IPS-18c (cell line): ENCODE measurements around the gene KRT86.
"Not testable (repeated sequence)": the region's sequence is repeated elsewhere in the genome, so short reads cannot be mapped to it uniquely, and the experiment has no call there.

Source experiments
- H3K4me3 ChIP-seq: 2 replicates; pipeline ENCODE4 v1.7.0; 2013; ENCODE audit warnings: low read depth, mild to moderate bottlenecking, low read length, moderate library complexity; ENCODE audit not compliant: insufficient read depth
- H3K9me3 ChIP-seq: one replicate; pipeline ENCODE4 v1.6.1; 2013; ENCODE audit warnings: mild to moderate bottlenecking, low read length, moderate library complexity; ENCODE audit not compliant: control insufficient read depth, insufficient read depth

Gene KRT86

GRCh38 chr12:52313926-52314325, 39.5 kb downstream of the KRT86 start:
- H3K9me3 ChIP-seq: peaks cover 2% of the 10 kb centered on the region
- no peak overlapping the region for H3K4me3 ChIP-seq

GRCh38 chr12:52314511-52314910, 40.1 kb downstream of the KRT86 start:
- Histone ChIP-seq H3K4me3 (no peak overlapping the region), H3K9me3 (peaks cover 2% of the 10 kb centered on the region)

GRCh38 chr12:52315721-52316120, 41.3 kb downstream of the KRT86 start:
- H3K9me3 ChIP-seq, H3K4me3 ChIP-seq: not testable (repeated sequence)

- Histone ChIP-seq H3K9me3 (peaks cover 2% of the 10 kb centered on the region), H3K4me3 (no peak overlapping the region)
Observed at GRCh38 chr12:52316290-52316689, 41.8 kb downstream of the KRT86 start.

- Histone ChIP-seq H3K4me3 (no peak overlapping the region), H3K9me3 (peaks cover 2% of the 10 kb centered on the region)
Observed at GRCh38 chr12:52316701-52317100, 42.3 kb downstream of the KRT86 start.

- Histone ChIP-seq H3K4me3 (no peak overlapping the region), H3K9me3 (peaks cover 2% of the 10 kb centered on the region)
Observed at GRCh38 chr12:52317468-52318052, 43.1 kb downstream of the KRT86 start.

GRCh38 chr12:52318241-52318990, 44.0 kb downstream of the KRT86 start:
- H3K9me3 ChIP-seq: peaks cover 2% of the 10 kb centered on the region

GRCh38 chr12:52319097-52319496, 44.7 kb downstream of the KRT86 start:
- Histone ChIP-seq H3K4me3 (no peak overlapping the region), H3K9me3 (peaks cover 2% of the 10 kb centered on the region)

More at GRCh38 chr12:52318241-52318990, 44.0 kb downstream of the KRT86 start:
- no peak overlapping the region for H3K4me3 ChIP-seq

GRCh38 chr12:52320784-52321400, 46.4 kb downstream of the KRT86 start, which contains the start of gene KRT83:
TSS of gene KRT83 (minus strand) at chr12:52321398. CDS start at chr12:52321335, 63 bp downstream.
- Histone ChIP-seq H3K4me3 (no peak within 1 kb of the TSS), H3K9me3 (peaks cover 2% of the 10 kb centered on the region)

- H3K9me3 ChIP-seq: peaks cover 2% of the 10 kb centered on the region
Observed at GRCh38 chr12:52321418-52321817, 47.0 kb downstream of the KRT86 start.

GRCh38 chr12:52322069-52322468, 47.6 kb downstream of the KRT86 start:
- Histone ChIP-seq H3K9me3 (peaks cover 2% of the 10 kb centered on the region), H3K4me3 (no peak overlapping the region)

More at GRCh38 chr12:52321418-52321817, 47.0 kb downstream of the KRT86 start:
- H3K4me3 ChIP-seq: no peak overlapping the region

- H3K9me3 ChIP-seq: no peaks in the 10 kb centered on the region
- H3K4me3 ChIP-seq: no peak overlapping the region
Observed at GRCh38 chr12:52323001-52323400, 48.6 kb downstream of the KRT86 start.

- no peaks in the 10 kb centered on the region for H3K9me3 ChIP-seq
- no peak overlapping the region for H3K4me3 ChIP-seq
Observed at GRCh38 chr12:52323416-52324152, 49.1 kb downstream of the KRT86 start.

GRCh38 chr12:52324153-52324444, 49.7 kb downstream of the KRT86 start:
- Histone ChIP-seq H3K9me3 (no peaks in the 10 kb centered on the region), H3K4me3 (no peak overlapping the region)

GRCh38 chr12:52327052-52327829, 52.8 kb downstream of the KRT86 start:
- Histone ChIP-seq H3K9me3 (no peaks in the 10 kb centered on the region), H3K4me3 (no peak overlapping the region)

GRCh38 chr12:52327830-52328500, 53.5 kb downstream of the KRT86 start:
- Histone ChIP-seq H3K4me3 (no peak overlapping the region), H3K9me3 (no peaks in the 10 kb centered on the region)

GRCh38 chr12:52331039-52331438, 56.6 kb downstream of the KRT86 start:
- H3K9me3 ChIP-seq: no peaks in the 10 kb centered on the region
- no peak overlapping the region for H3K4me3 ChIP-seq
